ENCODE measurements around the gene METTL9. TPM values are rescaled to one million over a fixed set of nuclear protein-coding genes. Genes with fewer than 3 reads are reported as not detected.
"Not testable (repeated sequence)": the region's sequence is repeated elsewhere in the genome, so short reads cannot be mapped to it uniquely, and the experiment has no call there.

METTL9 gene
- total and polyA plus RNA-seq, 2 of the 13 experiments (the other 11 are each of a cell fraction or from before 2014, with no cell fraction given) = 123 to 204 TPM

GRCh38 chr16:21553481-21554296 lies 45.7 kb upstream of the METTL9 start (continued):
- TF ChIP-seq SNAPC5 (CRISPR knock-in tag; IDR thresholded peaks at IDR 0.05; ENCODE audit: borderline replicate concordance) = 0 out of 2 replicates have a peak, but pooled peaks have one; percentile 11
- TF ChIP-seq ATAD3A (CRISPR knock-in tag; IDR thresholded peaks at IDR 0.05) = 0 out of 2 replicates have a peak, but pooled peaks have one; percentile 29
- peak; percentile 49; the same call in 1 of the 2 replicates for TF ChIP-seq ADNP (CRISPR knock-in tag; IDR thresholded peaks at IDR 0.05)
- 0 out of 2 replicates have a peak, but pooled peaks have one; percentile 12 for TF ChIP-seq ZNF75D (CRISPR knock-in tag; IDR thresholded peaks at IDR 0.05; ENCODE audit: borderline replicate concordance)
- 0 out of 2 replicates have a peak, but pooled peaks have one; percentile 30 for TF ChIP-seq ARHGAP35 (CRISPR knock-in tag; IDR thresholded peaks at IDR 0.05; ENCODE audit: borderline replicate concordance)
- peak; percentile 83; the same call in 1 of the 2 replicates for TF ChIP-seq MTERF4 (CRISPR knock-in tag; IDR thresholded peaks at IDR 0.05)
- peak; percentile 37; the same call in 1 of the 2 replicates for TF ChIP-seq MXD1 (CRISPR knock-in tag; IDR thresholded peaks at IDR 0.05)
- TF ChIP-seq NFIB (CRISPR knock-in tag; IDR thresholded peaks at IDR 0.05; ENCODE audit: borderline replicate concordance) = 0 out of 2 replicates have a peak, but pooled peaks have one; percentile 46
- TF ChIP-seq ZXDC (CRISPR knock-in tag; IDR thresholded peaks at IDR 0.05) = 0 out of 2 replicates have a peak, but pooled peaks have one; percentile 11
- TF ChIP-seq THAP7 (CRISPR knock-in tag; IDR thresholded peaks at IDR 0.05) = peak; percentile 19; the same call in 1 of the 2 replicates
- 0 out of 2 replicates have a peak, but pooled peaks have one; percentile 46 for TF ChIP-seq NONO (IDR thresholded peaks at IDR 0.05)
- TF ChIP-seq NONO (CRISPR knock-in tag; conservative IDR thresholded peaks at IDR 0.05) = not testable (repeated sequence)
- 0 out of 2 replicates have a peak, but pooled peaks have one; percentile 16 for TF ChIP-seq ZNF572 (CRISPR knock-in tag; IDR thresholded peaks at IDR 0.05)
- TF ChIP-seq TEAD3 (CRISPR knock-in tag; optimal IDR thresholded peaks at IDR 0.05; ENCODE audit: borderline replicate concordance) = peak; percentile 16
- 0 out of 2 replicates have a peak, but pooled peaks have one; percentile 8 for TF ChIP-seq FOSL2 (CRISPR knock-in tag; IDR thresholded peaks at IDR 0.05)
- TF ChIP-seq THAP8 (CRISPR knock-in tag; IDR thresholded peaks at IDR 0.05; ENCODE audit: borderline replicate concordance) = 0 out of 2 replicates have a peak, but pooled peaks have one; percentile 41
- TF ChIP-seq SP2 (CRISPR knock-in tag; IDR thresholded peaks at IDR 0.05) = peak; percentile 34; the same call in 1 of the 2 replicates
- TF ChIP-seq HDAC1 (CRISPR knock-in tag; IDR thresholded peaks at IDR 0.05) = peak; percentile 33; the same call in 1 of the 2 replicates
- 0 out of 2 replicates have a peak, but pooled peaks have one; percentile 9 for TF ChIP-seq KDM1A (CRISPR knock-in tag; IDR thresholded peaks at IDR 0.05)
- TF ChIP-seq ZNF850 (CRISPR knock-in tag; conservative IDR thresholded peaks at IDR 0.05) = peak; percentile 86; the same call in 1 of the 2 replicates
- 0 out of 2 replicates have a peak, but pooled peaks have one; percentile 11 for TF ChIP-seq ZKSCAN1 (IDR thresholded peaks at IDR 0.05; ENCODE audit: low read length)
- 0 out of 2 replicates have a peak, but pooled peaks have one; percentile 62 for TF ChIP-seq CAMTA2 (CRISPR knock-in tag; IDR thresholded peaks at IDR 0.05; ENCODE audit: borderline replicate concordance)

Data from HepG2 (cell line).